NCI-H1417 treated with DMSO at 0.1 percent for 48 hours (cell line): ENCODE data around the gene SP5.
"Not testable (repeated sequence)": the region's sequence is repeated elsewhere in the genome, so short reads cannot be mapped to it uniquely, and the experiment has no call there.

Experiments
- DNase-seq: peaks from one replicate; lab custom pipeline; 2025; lab: John Stamatoyannopoulos, UW

SP5 gene

GRCh38 chr2:170711196-170711773 is 3.9 kb upstream of the SP5 start:
- DNase-seq: no peak

DNA sequence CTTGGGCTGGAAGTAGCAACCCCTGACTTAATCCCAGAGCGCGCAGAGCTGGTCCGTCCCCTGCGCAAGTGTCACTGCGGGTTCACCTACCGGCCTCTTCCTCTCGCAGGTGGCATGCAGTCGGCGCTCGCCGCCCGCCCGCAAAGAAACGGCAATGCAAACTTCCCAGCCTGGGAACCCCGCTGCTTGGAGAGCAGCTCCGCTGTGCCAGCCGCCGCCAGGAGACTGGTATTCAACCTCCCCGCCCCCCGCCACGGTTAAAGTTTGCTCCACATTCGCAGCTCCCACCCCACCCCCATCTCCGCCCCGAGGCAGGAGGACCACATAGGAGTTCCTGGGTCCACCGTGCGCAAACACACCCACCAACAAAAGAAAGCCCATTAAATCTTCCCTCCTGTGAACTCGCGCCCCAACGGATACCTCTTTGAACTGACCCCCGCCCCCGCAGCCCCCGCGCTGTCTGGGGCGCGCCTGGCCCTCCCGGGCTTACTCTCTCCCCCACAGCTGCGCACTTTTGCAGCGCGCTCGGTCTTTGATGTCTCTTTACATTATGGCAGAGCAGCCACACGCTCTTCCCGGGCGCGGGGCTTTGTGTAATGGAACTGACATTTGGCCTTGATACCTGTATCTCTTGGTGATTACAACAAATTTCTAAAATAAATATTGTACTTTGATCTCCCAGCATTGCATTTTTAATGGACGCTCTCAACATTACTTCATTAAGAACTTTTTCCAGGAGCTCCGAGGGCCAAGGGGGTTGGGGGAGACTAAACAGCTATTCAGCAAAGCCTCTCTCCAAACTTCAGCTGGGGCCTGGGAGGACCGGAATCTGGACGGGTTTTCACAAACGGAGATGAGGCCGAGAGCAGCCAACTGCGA is 3.1 kb upstream of the SP5 start:
- DNase-seq: no peak

GRCh38 chr2:170712653-170713542 is 2.2 kb upstream of the SP5 start:
- DNase-seq: no peak

DNA sequence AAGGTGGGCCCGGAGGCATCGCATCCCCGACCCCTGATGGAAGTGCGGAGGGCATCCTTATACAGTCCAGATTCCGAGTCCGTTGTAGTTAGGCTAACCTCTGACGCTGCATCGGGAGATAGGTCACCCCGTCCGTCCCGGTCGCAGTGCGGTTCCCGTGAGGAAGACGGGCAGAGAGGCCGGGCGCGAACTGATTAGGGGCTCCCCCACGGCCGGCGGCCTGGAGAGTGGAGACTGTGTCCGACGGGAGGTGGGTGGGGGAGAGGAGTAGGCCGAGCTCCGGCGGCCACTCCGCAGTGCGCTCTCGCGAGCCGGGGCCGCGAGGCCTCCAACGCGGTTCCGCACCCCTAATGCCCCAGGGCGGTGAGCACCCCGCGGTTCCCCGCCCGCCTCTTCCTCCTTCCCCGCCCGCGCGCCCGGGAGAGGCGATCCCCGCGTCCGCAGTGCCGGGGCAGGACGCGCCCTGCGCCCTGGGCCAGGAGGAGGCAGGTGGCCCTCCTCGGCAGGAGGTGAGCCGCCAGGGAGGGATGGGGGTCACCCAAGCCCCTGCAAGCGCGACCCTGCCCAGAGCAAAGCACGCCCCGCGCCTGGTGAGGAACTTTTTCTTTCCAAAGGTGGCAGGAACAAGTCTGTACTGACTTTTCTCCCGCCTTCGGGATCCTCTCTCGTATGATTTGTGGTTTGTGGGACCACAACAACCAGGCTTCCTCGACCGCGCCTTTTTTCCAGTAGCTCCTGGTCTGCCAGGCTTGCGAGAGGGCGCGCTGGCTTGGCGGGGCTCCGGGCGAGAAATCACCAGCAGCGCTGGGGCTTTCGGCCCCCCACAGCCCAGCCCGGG is 1.4 kb upstream of the SP5 start:
- no peak for DNase-seq

GRCh38 chr2:170714381-170715061 is 616 bp upstream of the SP5 start:
- DNase-seq: no peak

DNA sequence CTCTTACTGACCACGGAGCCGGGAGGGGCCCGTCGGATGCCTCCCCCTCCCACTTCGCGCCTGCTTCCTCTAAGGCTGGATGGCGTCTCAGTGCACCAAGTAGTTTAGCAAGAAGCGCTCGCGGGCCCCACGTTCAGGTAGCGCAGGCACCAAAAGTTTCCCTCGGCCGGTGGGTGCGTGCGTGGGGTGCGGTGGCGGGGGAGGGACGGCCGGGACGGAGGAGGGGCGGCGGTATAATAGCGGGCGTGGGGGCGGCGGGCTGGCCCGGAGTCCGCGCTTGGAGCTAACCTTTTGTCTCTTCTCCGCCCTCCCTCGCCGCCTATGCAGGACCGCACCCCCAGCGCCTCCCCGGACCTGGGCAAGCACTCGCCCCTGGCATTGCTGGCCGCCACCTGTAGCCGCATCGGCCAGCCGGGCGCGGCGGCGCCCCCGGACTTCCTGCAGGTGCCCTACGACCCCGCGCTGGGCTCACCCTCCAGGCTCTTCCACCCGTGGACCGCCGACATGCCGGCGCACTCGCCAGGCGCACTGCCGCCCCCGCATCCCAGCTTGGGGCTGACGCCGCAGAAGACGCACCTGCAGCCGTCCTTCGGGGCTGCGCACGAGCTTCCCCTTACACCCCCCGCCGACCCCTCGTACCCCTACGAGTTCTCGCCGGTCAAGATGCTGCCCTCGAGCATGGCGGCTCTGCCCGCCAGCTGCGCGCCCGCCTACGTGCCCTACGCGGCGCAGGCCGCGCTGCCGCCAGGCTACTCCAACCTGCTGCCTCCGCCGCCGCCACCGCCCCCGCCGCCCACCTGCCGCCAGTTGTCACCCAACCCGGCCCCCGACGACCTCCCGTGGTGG is 1.0 kb downstream of the SP5 start:
- no peak for DNase-seq

- DNase-seq: no peak
Measured at GRCh38 chr2:170716851-170717598, 1.9 kb downstream of the SP5 start.

DNA sequence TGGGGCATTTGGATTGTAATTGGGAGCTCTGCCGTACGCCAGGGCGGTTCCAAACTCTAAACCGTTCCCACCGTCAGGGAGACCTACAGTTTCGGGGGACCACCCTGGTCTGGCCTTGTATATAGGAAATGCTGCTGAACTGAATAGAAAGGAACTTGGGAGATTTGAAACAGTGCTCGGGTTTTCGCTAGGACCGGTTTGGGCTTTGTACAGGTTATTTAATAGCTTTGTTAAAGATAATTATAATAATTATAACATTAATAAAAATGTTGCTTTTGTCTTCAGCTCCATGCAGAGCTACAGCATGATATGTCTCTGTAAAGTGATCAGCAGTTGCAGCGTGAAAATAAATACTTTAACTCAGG is 2.4 kb downstream of the SP5 start:
- no peak for DNase-seq

- no peak for DNase-seq
Measured at GRCh38 chr2:170717991-170718589, 3.0 kb downstream of the SP5 start.

GRCh38 chr2:170719810-170720209 is 4.7 kb downstream of the SP5 start:
- DNase-seq: no peak

DNA sequence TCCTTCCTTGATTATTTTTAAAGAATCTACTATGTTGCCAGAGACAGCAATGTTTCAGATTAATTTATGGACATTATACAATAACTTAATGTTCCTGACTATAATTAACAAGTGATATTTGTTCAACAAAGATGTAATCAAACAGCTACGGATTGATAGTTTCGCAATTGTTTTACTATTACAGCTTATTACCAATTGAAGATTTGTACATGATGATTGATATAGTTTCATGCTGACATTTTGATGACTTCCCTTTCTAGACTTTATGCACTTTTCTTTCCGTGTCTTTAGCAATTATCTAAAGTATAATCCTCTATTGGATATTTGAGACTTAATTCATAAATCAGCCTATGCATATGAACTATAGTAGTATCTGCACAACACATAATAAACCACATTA is 6.5 kb downstream of the SP5 start:
- no peak for DNase-seq

DNA sequence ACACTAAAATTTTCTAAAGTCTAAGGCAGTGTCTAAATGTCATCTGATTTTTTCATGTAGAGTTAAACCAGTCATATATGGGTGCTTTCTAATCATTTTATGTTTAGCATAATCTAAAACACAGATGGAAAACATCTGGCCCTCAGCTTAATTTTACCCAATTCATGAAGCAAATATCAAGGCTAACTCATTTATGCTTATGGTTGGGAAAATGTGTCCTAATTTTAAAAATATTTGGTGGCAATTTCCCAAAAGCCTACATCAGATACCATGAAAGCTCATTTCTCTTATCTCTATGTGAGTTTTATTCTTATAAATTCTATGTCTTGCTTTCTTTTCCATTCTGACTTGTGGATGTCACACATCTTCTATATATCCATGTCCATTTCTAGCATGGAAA is 7.2 kb downstream of the SP5 start:
- DNase-seq: no peak

- no peak for DNase-seq
Measured at GRCh38 chr2:170723446-170723958, 8.4 kb downstream of the SP5 start.

- DNase-seq: no peak
Measured at GRCh38 chr2:170733798-170734600, 18.9 kb downstream of the SP5 start.

- DNase-seq: not testable (repeated sequence)
Measured at GRCh38 chr2:170734601-170735000, 19.5 kb downstream of the SP5 start.

GRCh38 chr2:170736628-170737027 is 21.5 kb downstream of the SP5 start:
- no peak for DNase-seq

- DNase-seq: no peak
Measured at GRCh38 chr2:170737406-170737805, 22.3 kb downstream of the SP5 start.

GRCh38 chr2:170737821-170738220 is 22.7 kb downstream of the SP5 start:
- no peak for DNase-seq
